Tongue (tissue), 2 donors: Measurements from ENCODE around the gene CRACDL. TPM values are rescaled to one million over a fixed set of nuclear protein-coding genes. Genes with fewer than 3 reads are reported as not detected.
A peak's percentile ranks its signal among the peaks of the same experiment; 100 is the strongest.

Source experiments
- DNase-seq: peaks from one replicate; pipeline ENCODE4 v3.0.0-alpha.2; 2015
- total RNA-seq: library from RNA; depleted of rRNA; stranded (reverse); fragments of >200 nt; gene quantifications from one replicate; pipeline ENCODE4 v1.2.3, GENCODE V29; 2014

CRACDL gene
- total RNA-seq, 1 donor from 2014 or later = 5.7 TPM

DNA sequence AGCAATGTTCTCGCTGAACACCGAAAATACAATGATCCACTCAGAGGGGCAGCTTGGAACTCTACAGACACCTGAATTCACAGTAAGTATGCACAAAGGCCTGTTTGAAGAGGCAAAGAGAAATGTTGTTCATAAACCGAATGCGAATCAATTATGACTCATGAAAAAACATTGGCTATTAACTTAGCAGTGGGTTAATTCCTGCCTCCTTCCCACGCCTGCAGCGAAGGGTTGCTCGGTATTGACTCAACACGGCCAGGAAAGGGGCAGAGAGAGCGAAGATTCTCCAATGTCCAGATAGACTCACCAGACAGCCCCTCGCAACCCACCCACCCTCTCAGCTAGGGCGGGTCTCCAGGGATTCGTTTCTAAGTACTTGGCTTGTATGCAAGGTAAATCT is 9.4 kb downstream of the CRACDL start:
- DNase-seq = no peak

GRCh38 chr2:98924910-98925309 is 11.1 kb downstream of the CRACDL start:
- no peak for DNase-seq

DNA sequence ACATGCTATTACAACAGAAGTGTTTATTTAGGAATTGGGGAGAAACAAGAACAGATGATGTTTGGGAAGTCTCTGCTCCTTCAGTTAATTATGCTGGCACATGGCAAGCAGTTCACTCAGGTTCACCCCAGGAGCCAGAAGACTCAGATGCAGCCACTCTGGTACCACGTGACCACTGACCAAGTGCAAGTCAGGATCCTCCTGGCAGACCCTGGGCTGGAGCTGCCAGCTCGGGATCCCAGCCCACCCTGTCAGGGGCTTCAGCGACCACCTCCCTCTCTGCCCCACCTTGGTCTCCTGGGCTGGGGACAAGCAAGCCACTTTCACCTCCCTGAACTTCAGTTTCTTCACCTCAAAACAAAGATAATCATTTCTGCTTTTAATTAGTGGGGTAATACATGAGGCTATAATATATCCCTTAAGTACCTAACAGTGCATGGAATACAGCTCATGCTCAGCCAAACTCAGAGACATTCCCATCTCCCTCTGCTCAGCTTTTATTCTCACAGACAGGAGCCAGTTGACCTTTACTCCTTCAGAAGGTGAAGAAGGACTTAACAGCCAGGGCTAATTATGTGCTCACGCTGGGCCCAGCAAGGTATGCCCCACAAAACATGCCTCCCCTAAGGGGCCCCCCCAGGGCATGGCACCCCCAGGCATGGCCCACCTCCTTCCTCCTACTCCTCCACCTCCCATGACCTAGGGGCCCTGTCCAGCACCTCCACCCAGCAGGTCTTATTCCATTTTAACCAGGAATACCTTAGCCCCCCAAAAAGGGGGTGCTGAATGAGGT is 11.8 kb downstream of the CRACDL start:
- DNase-seq = no peak

GRCh38 chr2:98923244-98923940 is 12.6 kb downstream of the CRACDL start:
- DNase-seq = no peak

GRCh38 chr2:98921062-98921461 is 15.0 kb downstream of the CRACDL start:
- DNase-seq = no peak

DNA sequence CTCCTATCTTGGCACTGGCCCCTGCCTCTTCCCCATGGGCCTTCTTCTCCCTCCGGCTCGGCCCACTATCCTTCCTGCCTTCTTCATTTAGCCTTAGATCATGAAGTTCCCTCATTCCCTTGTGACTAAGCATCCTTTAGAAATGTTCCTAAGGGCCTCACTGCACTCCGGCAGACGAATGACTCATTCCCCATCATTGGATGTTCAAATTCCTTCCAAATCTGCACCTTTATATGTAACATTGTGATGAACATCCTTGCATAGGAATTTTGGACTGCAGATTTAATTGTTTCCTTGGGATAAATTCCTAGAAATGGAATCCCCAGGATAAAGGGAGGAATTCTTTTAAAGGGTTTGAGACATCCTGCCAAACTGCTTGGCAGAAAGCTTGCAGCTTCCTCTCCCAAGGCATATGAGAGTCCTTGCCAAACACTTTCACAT is 19.0 kb downstream of the CRACDL start:
- DNase-seq = no peak

DNA sequence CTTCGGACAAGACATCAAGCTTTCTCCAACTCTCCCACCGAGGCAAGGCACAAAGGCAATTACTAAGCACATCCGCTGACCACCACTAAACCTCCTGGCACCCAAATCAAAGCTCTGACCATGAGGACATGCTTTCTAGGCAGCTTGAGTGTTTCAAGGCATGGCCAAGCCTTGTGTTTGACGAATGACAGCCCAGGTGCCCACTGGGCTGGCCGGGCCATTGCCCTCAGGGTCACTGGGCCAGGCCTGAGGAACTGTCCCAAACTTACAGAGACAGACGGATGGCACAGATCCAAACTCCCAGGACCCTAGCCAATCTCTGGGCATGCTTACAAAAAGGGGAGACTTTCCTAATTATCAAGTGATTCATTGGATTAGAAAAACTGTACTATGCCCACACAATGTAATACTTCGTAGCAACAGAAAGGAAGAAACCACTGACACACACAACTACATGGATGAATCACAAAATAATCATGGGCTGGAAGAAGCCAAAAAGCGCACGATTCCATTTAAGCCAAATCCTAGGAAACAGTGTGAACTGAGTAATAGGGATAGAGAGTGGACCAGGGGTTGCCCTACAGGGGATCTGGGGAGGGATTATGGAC is 20.2 kb downstream of the CRACDL start:
- DNase-seq = no peak

GRCh38 chr2:98914713-98915580 is 21.1 kb downstream of the CRACDL start:
- no peak for DNase-seq

- no peak for DNase-seq
Observed at GRCh38 chr2:98913916-98914712, 21.9 kb downstream of the CRACDL start.

- no peak for DNase-seq
Observed at GRCh38 chr2:98912957-98913915, 22.8 kb downstream of the CRACDL start.

- peak; percentile 84 for DNase-seq
Observed at GRCh38 chr2:98912221-98912851, 23.7 kb downstream of the CRACDL start.

DNA sequence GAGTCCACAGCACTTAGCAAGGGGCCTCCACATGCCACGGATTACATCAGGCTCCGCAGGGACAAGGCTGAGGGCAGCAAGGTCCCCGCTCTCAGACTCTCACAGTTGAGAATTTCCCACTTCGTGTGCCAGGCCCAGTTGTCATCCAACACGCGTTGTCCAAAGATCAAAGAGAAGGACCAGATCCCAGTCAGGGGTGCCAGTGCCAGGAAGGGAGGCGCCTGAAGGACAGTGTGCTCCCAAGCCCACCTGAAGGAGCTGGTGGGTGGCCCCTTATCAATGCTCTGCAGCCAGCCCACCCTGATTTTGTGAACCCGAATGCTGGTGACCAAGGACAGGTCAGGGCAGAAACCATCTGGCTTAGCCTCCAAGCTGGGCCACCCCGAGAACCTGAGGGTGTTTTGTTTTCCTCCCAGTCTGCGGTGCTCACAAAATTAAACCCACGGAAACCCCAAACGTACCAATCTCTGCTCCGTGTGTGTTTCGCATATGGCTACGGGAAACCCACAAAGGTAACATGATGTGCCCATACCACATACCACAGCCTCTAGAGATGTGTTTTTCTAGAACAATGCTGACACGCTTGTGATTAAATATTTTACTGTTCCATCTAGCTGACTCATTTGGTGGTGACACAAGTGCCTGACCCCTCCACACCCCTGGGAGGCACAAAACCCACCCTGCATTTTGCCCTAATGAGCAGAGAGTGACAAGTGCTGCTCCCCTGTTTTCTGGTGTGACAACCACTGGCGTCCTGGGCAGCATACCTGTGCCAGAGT is 24.5 kb downstream of the CRACDL start:
- DNase-seq = no peak

- no peak for DNase-seq
Observed at GRCh38 chr2:98911126-98911375, 25.0 kb downstream of the CRACDL start.

- DNase-seq = no peak
Observed at GRCh38 chr2:98910349-98911125, 25.5 kb downstream of the CRACDL start.

DNA sequence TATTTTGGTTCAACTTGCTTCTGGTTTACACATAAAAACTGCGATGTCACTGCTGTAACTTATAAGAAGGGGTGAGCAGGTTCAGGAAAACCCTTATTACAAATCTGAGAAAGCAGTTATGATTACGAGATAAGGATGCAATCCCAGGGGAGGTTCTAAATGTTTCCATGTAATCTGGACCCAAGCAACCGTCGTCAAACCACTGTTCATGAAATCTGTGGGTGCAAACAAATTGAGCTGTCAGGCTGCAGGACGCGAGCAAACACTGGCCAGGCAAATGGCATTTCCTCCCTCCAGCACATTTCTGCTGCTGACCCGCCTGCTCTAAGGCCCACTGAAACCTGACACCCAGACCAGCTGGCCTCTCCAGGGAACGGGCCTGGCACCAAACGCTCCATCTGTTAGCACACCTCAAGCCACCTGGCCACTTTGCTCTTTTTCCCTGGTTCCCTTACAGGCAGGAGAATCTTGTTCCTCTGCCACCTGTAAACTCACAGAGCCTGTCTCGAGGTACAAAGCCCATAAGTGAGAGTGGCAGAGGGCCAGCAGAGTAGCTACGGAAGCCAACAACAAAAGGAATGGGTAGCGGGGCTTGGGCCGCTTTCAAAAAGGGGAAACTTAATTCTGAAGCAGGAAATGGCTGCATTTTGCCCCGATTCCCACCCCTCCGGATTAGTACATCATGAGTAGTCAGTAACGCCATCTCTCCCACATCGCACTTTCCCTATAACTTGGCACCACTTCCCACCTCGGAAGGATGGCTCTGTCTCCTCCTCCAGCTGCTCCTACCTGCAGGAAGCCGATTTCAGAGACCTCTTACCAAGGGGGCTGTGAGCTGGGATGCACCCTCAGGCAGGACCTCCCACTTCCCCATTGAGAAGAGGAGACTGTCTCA is 26.5 kb downstream of the CRACDL start:
- peak; percentile 84 for DNase-seq

DNA sequence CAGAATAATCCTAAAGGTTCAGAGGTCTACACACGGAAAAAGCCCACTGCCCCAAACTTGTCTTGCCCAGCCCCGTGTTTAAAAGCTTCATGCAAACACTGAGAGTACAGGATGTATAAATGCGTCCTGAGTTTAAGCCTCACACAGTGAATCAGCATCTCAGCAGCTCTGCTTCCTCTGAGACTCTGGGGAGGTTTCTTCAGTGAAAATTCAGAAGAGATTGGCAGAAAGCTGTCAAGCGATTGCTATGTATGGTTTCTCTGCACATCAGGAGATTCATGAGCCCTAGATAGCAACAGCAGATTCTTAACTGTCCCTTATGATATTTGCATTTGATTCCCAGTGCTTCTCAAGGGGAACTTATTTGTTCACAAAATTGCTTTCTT is 27.1 kb downstream of the CRACDL start:
- no peak for DNase-seq
